Superior temporal gyrus (tissue), 1 donor: ENCODE data around the gene ARGLU1.
A peak's percentile ranks its signal among the peaks of the same experiment; 100 is the strongest.

ENCODE experiments used
- DNase-seq: peaks from one replicate; pipeline ENCODE4 v3.0.0-alpha.2; 2016; ENCODE audit errors: extremely low spot score

The ARGLU1 gene

DNA sequence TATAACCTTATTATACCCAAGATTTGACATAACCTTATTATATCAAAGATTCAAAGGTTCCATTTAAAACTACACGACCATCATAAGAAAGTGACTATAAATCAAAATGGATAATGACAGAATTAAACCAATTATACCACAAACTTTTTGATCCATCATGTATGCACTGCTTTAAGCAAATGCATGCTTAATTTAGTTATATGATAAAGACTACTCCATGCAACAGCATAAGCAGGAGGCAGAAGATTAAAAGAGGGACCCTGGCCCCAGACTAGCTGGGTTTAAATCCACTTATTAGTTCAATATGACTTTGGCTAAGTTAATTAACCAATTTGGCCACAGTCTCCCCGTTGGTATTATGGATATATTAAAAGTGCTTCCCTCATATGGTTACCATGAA is 43.8 kb downstream of the ARGLU1 start:
- no peak for DNase-seq

DNA sequence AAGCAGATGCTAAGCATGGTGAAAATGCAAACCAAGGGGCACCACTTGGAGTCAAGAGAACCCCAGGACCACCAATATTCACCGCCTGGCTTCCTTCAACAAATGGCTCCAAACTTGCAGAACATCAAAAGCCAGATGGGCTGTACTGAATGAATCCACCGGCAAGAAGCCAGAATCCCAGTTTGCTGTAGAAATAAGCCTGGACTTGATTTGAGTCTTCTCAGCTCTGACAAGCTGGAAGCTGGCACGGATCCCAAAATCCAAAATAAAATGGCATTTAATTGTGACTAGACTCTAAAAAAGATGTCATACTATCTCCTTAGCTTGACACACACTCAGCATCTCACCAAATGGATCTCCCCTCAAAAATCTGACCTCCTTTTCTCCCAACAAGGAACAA is 44.4 kb downstream of the ARGLU1 start:
- peak; percentile 74 for DNase-seq

DNA sequence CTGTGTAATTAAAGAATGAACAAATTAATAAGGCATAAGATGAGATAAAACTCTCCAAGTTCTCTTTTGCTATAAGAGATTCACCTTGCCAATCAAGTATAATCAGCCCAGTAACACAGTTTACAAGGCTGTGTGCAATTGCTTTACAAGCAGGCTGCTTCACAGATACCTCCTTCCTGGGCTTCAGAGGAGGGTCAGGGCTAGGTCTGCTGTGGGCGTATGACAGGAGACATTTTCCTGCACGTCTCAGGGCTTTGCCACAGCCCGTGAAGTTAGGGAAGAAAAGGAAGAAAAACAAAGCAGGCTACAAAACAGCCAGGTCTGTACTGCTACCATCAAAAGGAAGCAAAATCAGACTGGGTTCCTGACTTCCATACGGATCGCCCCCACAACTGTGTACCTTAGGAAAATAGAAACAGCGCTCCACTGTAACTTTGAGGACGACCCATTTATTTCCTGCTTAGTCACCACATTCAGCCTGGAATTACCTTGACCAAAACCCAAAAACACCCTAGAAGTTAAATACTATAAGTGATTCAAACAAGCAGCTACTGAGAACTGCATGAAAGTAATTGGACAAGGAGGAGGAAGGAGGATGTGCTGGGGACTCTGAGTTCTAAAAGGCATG is 44.9 kb downstream of the ARGLU1 start:
- no peak for DNase-seq

DNA sequence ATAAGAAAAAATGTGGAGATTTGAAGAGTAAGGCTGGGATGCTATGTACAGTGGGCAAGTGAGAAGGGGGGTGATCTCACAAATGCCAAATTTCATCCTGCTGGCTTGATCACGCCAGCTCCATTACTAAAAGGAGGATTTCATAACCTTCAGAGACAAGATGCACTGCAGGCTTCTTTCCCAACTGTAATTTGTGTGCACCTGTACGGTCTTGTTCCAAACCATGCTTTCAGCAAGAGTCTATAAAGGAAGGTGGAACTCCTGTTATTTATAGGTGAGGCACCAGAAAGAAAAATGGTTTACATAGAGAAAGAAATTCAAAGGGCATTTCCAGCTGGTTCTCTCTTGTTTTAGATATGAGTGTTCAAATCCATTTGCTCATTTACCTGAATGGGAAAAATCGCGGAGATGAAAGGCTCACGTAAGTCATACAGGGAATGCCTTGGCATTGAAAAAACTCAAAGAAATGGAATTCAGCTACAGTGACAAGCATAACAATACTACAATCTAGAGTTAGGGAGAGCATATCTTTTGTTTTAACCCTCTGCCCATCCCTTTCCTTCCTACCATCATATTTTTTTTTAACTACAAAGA is 45.7 kb downstream of the ARGLU1 start:
- no peak for DNase-seq

DNA sequence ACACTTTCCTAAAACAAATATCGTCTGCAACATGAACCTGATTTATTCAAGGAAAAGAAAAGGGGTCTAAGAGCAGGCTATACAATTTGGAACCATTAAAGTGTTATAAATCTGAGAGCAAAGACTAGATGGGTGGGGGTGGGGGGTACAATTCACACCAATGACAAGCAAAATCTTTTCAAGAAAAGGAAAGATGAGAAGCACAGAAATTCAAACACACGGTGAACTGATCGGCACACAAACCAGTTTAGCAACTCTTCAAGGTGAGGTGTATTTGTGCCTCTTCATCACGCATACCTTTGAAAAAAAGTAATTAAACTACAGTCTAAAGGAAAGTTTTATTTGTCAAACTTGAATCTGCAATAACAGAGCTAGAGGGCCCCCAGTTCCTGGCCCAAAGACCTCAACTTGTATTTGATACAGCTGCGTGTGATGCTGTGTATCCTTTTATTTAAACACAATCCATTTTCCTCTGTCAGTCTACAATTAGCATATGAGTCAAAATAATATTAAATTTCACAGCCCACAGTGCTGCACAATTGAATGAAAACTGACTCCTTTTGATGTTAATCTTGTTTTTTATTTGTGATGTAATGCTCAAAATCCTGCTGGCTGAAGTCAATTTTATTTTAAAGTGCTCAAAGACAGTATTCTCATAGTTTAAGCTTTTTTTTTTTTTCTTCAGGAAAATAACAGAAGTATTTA is 46.7 kb downstream of the ARGLU1 start:
- no peak for DNase-seq

DNA sequence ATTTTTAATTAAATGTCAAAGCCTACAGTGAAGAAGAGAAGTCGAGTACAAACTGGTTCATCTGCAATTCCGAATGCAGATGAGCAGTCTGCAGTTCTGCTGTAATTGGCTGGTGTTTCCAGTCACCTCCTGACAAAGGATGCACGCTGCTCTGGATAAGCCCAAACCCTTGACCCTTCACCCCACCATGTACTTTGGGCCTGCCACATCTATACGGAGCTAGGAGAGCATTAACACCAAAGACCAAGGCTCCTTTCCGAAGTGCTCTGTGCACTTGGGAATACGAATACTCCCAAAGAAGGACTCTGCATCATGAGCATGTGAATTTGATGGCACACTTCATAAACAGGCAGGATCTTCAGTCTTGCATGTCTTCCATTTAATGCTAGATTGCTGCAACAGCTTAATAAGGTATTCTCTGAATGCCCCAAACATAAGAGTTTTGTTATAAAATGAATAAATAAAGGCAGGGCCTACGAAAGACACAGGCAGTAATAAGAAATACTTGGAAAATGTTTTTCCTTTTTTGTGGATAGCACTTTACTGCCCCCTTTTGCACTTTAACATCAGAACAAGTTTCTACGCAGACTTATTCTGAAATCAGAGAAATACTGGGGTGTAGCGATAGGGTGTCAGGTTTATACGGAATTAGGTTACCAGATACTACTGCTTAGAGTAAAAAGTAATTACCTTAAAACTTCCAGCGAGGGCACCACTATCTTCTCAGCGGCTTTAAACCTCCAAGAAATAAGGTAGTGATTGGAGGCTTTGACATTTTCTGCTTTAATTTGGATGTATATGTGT is 47.5 kb downstream of the ARGLU1 start:
- peak; percentile 83 for DNase-seq

DNA sequence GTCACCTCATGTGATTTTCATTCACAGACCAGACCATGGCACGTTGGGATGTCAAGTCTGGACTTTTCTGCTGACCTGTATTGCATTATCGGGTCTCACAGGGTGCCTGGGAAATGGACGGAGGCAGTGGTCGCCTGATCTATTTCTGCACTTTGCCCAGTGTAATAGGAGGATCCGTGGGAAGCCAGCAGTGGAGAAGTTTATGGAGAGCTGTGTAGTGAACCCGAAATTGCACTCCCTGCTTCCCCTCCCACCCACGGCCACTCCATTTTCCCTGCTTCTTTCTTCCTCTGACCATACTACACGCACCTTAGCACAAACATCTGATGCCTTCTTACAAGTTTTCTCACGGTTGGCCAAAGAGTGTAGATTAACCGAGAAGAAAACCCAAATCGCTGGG is 49.4 kb downstream of the ARGLU1 start:
- no peak for DNase-seq

DNA sequence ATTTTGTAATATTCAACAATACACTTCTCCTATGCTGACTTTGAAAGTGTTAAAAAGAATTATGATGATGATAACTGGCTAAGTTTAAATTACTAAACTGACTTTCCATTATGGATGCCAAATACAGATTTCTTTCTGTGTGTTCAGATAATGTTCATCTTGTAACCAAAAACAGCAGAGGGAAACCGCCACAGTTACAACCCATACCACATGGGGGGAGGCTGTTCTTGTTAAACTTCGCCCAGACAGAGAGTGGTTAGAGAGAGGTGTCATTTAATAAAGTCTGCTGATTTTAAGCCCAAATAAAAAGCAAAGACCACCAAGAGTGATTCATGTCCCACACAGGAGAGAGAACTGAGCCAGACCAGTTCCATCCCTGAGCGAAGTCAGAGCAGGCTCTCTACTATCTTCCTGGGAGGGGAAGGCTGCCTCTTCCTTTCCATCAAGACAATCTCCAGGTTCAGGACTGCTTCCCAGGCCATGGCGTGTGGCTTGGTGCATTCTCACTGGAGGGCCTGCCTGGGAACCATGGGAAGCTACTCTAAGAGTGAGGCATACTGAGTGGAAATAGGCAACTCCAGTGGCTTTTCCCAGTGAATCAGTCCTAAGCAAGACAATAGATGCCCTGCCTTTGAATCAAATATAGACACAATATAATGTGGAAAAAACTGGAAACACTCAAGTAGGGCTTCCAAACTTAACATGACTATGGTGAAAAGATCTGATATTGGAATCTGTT is 50.7 kb downstream of the ARGLU1 start:
- DNase-seq, result no peak

DNA sequence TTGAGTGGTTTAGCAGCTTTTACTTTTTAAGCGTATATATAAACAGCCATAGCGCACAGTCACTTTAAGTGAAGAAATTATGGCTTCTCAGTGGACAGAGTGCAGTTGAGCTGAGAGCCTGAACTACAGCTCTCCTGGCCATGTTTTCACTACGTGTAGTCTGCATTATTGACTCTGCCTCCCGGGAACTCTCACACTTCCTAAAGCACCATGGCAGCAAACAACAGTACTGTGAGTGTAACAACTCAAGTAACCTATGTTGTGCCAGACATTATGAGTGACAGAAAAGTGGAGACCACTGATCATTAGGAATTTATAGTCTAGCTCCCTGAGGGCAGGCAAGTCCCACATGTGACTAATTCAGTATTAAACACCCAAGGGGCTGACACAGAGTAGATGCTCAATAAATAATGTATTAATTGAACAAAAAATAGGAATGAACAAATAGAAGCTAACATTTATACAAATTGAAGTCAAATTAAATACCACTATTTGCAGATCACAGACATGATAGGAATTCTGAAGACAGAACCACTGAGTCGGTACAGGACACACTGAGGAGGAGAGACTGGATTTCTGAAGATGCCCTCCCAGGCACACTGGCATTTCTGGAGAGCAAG is 52.2 kb downstream of the ARGLU1 start:
- DNase-seq, result no peak

DNA sequence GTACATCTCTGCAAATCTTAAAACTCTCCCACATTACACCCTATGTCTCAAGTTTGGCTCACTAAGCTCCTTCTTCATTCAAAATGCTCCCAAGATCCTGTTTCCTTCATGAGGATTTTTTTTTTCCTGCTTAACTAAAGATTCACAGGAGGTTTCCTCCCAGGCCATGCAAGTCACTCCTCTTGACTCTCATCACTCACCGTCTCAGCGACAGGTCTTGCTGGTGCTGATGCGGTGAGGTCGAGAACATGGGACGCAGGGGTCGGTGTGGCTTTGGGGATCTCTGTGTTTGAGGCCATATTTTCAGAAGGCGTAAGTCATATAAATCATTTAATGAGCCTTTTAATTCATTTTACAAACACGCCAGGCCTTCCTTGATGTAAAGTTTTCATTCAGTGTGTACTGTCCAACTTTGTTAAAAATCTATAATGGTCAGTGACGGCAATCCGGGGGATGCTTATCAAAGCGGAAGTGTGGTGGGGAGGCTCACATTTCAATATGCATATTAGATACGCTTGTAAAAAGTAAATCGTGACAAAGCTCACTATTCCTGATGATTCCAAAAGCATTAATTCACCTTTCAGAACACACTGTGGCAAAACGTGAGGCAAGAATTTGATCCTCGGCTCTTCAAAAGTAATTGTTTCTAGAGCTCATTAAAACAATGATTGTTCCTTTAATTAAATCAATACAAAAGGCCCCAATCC is 52.9 kb downstream of the ARGLU1 start:
- no peak for DNase-seq

DNA sequence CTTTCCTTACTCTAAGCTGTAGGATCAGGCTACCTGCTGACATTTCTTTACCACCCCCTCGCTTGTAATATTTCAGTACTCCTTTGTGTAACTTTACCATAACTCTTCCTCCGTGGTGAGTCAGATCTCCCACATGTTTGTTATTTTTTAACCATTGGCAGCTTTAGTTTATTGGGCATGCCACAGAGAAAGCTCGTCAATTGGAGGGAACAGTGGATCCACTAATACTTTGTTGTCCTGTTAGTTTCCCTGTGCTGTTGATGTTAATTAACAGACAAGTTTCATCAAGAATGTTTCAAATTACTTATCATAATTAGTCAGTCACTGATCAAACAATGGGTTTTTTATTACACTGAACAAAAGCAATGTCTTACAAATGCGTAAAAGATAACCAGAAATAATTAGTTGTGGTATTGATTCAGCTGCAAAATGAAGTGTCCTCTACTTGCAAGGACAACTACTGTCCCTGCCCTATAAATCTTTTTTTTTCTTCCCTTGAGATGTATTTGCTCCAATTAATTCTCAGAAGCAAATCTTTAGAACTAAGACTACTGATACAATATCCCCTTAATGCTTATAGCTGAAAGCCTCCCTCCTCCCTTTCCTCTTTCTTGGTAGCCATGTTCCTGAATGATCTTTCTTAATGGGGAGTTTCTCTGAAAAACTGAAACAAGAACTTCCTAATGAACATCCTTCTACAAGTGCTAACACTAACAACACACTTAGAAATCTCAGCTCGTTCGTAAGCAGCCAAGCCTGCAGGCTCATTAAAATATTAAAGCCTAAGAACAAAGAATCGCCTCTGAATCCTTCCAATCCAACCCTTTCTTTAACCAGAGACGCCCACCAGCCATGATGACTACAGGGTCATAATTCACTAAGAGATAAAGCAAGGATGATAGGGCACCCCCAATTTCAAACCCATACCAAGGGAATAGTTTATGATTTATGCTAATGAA is 54.6 kb downstream of the ARGLU1 start:
- peak; percentile 47 for DNase-seq

DNA sequence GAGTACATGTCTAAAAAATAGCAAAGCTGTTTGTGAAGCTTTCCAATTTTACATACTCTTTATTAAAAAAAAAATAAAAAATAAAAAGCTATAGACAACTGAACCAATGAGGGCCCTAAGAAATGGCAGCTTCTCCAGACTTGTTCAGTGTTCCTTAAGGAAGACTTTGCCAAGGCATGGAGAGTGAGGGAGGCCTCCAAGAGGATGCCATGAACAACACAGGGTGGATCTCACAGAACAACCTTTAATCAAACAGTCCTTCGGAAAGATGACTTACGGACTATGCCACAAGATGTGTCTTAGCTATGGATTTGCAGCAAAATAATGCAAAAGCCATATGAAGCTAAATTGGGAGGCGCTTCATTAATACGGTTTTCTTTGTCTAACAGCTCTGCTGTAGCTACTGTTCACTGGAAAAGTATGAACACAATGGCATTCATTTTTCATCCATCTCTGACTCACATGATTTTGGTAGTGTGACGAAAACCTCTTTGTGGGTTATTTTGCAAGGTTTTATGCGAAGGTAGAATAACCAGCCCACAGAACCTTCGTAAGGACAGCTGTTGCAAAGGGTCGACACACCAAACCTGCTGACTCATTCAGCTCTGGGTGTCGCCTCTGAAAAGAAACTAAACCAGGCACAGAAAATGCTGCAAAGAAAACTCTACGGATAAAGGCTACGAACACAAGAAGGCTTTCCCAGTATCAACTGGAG is 60.2 kb downstream of the ARGLU1 start:
- peak; percentile 88 for DNase-seq

DNA sequence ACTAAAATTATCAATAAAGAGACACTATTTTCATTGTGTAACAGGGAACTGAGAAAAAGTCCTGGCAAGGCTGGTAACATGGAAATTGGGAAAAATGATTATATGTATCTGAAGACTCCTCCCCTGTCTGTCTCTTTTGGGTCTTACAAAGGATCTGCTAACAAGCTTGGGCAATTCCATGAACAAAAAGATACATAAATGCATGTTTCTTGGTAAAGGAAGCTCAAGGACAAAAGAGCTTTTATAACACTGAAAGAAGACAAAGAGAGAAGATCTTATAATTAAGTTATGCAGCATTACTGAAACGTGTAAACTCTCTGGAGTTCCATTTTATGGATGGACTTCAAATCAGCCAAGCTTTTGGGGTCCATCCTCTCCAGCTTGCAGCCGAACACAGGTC is 61.7 kb downstream of the ARGLU1 start:
- DNase-seq, result peak; percentile 67

DNA sequence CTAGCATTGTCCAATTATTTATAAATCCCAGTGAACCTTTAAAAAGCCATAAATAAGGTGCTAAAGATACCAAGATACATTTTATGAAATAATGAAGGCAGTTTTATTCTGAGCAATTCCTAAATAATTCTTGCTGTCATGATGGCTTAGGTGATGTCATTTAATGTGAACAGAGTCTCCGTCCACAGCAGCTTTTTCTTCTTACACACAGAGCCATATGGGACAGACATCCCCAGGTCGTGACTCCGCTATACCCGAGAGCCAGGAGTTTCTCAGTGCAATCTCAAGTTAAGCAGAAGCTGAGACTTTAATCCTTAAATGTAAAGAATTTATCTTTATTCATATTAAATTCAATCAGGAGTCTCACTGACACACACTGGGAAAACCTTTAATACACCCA is 62.2 kb downstream of the ARGLU1 start:
- DNase-seq, result no peak

DNA sequence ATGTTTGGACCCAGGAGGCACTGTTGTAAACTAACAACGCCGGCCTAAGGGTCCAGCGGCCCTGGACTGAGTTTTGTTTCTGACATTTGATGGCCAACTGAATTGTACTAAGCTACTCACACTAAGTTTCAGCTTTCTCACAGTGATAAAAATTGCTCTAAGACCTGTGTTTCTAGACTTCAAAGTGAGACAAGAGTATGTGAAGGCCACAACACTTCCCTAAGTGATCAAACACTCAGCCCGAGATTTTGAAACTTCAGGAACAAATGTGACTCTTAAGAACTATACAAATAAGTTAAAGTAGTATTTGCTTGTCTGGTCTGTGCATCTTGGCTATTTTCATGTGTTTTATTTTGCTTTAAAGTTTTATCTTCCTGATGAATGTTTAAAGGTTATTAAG is 62.6 kb downstream of the ARGLU1 start:
- DNase-seq, result peak; percentile 52

DNA sequence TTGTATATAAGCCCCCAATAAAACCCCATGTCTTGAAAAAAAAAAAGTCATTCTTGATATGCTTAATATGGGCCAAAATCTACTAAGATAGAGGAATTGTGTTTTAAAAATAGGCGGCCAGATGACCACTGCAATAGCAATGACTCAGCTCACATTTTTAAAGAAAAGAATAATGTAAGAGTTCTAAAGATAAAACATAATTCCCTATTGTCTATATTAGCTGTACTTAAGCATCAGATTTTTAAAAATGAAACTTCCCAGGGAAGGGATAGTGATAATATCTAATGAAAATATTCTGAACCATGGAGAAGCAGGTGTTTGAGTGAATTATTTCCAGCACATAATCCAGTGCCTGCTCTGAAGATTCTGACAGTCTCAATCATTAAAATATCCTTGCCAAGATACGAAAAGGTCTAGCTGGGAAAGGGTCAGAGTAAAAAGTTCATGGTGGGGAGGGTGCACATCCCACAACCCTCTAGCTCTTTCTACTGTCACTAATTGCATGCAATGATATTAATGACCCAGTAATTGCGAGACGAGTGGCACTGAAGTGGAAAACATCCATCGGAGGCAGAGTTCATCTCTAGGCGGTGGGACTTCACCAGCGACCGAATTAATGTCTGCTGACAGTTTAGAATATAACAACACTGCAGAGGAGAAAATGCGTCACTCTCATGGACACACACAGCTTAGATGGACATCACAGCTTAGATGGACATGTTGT is 64.0 kb downstream of the ARGLU1 start:
- peak; percentile 26 for DNase-seq

DNA sequence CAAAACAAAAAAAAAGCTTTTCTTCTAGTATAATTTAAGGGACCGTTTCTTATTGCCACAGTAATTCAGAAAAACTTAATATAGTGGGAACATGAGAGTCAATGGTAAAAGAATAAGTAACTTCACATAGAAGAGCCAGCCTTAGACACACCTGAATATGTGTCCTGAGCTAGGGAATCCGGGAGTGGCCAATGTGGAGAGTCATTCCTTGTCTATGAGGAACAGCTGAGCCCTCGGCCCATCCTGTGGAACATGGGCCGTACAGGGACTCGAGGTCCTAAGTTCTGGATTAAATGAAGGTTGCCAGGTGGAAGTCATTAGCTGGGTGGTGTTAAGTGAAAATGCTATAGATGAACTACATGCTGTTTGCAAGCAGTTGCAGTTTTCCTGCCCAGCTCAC is 64.7 kb downstream of the ARGLU1 start:
- DNase-seq, result peak; percentile 19

DNA sequence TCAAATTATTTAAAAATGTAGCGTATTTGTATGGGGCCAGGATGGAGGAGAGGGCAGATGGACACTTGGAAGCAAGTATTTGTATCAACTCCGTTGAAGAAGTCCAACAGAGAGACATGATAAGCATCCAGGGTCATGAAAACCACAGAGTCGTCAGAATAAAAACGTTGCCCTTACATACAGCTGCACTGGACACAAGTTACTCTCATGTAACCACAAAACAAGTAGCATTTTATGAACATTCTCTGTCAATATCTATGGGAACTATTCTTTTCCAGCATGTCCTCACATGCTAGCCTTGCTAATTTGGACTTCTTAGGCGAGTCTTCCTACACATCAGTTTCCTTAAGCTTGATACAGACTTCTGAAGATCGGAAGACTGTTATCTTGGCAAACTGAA is 67.5 kb downstream of the ARGLU1 start:
- DNase-seq, result peak; percentile 48
